Kidney glomerular epithelial cell (primary cell): ENCODE measurements around the gene SPIB.
"Not testable (repeated sequence)": the region's sequence is repeated elsewhere in the genome, so short reads cannot be mapped to it uniquely, and the experiment has no call there.

Experiments used
- DNase-seq: peaks from one replicate; lab custom pipeline; 2025; lab: John Stamatoyannopoulos, UW

Gene SPIB

DNA sequence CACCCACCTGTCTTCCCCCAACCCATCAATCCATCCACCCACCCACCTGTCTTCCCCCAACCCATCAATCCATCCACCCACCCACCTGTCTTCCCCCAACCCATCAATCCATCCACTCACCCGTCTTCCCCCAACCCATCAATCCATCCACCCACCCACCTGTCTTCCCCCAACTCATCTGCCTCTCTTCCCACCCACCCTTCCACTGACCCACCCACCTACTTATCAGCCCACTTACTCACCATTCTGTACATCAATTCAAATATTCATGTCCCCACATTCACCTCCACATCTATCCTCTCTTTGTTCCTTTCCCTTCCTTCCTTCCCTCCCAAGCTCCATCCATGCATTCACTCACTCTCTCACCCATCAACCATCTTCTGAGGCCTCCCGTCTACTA lies 20.4 kb downstream of the SPIB start:
- DNase-seq, result not testable (repeated sequence)

GRCh38 chr19:50444059-50444458 lies 25.3 kb downstream of the SPIB start:
- no peak for DNase-seq

GRCh38 chr19:50447053-50447452 lies 28.3 kb downstream of the SPIB start:
- no peak for DNase-seq

DNA sequence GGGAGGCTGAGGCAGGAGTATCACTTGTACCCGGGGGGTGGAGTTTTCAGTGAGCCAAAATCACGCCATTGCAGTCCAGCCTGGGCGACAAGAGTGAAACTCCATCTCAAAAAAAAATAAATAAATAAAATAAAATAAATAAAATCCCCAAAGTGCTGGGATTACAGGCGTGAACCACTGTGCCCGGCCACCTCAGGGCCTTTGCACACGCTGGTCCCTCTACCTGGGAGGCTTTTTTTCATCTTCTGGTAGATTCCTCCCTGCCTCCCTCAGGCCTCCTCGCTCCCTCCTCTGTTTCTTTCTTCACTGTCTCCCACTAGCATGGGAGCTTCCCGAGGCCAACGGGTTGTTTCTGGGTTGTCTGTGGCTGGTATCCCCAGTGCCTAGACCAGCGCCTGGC lies 29.0 kb downstream of the SPIB start:
- DNase-seq, result no peak

DNA sequence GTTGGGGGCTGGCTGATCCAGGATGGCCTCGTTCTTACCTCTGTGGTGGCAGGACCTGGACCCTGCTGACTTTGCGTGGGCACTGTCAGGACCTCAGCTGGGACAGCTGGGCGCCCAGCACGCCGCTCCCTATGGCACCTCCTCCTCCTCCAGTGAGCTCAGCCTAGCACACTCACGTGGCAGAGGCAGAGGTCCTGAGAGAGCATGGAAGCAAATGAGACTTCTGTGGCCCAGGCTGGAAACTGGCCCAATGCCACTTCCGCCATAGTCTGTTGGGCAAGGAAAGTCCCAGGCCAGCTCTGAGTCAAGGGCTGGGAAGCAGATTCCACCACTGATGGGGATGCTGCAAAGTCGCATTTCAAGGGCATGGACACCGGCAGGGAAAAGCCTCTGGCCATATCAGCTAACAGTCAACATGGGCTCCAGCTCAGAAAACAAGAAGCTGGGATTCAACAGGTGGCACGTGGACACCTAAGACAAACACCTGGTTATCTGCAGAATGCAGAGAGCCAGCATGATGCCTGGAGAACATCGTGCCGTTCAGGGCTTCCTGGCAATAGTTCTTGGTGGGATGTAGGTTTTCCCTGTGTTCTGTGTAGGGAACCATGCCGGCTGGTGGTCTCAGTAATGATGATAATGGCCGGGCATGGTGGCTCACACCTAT lies 30.6 kb downstream of the SPIB start:
- DNase-seq, result peak; percentile 1

GRCh38 chr19:50450369-50451222 lies 31.9 kb downstream of the SPIB start:
- DNase-seq, result no peak

GRCh38 chr19:50451223-50451534 lies 32.4 kb downstream of the SPIB start:
- no peak for DNase-seq

DNA sequence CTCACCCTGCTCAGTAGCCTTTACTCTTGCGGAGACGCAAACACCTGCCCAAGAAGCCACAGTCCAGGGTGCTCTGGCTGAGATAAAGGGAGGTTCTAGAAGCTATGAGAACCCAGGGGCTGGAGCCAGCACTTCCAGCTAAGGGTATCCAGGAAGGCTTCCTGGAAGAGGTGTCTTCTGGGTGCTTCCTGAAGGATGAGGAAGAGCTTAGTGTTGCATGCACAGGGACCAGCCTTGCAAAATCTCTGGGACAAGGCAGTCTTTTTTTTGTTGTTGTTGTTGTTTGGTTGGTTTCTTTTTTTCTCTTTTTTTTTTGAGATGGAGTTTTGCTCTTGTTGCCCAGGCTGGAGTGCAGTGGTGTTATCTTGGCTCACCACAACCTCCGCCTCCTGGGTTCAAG lies 34.5 kb downstream of the SPIB start:
- DNase-seq, result no peak

DNA sequence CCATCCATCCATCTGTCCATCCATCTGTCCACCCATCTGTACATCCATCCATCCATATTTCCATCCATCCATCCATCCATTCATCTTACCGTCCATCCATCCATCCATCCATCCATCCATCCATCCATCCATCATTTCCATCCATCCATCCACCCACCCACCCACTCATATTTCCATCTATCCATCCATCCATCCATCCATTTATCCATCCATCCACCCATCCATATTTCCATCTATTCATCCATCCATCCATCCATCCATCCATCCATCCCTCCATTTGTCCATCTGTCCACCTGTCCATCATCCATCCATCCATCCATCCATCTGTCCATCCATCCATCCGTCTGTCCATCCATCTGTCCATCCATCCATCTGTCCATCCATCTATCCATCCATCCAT lies 37.3 kb downstream of the SPIB start:
- DNase-seq, result no peak

GRCh38 chr19:50457300-50457699 lies 38.6 kb downstream of the SPIB start:
- no peak for DNase-seq

DNA sequence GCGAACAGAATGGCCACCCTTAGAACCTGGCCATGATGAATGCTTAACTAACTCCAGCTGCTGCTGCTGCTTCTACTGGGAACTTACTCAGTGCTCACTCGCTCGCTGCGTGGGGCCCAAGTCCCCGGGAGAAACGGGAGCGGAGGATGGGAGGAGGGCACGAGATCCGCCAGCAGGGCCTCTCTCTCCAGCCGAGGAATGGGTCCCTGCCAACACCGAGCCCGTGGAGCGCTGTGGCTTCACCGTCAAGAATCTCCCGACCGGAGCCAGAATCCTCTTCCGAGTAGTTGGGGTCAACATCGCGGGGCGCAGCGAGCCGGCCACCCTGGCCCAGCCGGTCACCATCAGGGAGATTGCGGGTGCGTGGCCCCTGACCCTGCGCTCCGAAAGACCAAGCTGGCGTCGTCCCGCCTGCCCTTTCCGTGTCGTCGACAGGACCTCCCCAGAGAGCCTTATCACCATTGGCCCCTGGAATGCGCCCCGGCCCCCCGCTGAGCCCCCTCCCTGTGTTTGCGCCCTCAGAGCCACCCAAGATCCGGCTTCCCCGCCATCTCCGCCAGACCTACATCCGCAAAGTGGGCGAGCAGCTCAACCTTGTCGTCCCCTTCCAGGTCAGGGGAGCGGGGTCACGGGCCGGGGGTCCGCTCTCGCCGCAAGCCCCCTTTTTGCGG lies 39.8 kb downstream of the SPIB start:
- DNase-seq, result no peak

- DNase-seq, result no peak
These were observed 40.3 kb downstream of the SPIB start for GRCh38 chr19:50459067-50459456.

DNA sequence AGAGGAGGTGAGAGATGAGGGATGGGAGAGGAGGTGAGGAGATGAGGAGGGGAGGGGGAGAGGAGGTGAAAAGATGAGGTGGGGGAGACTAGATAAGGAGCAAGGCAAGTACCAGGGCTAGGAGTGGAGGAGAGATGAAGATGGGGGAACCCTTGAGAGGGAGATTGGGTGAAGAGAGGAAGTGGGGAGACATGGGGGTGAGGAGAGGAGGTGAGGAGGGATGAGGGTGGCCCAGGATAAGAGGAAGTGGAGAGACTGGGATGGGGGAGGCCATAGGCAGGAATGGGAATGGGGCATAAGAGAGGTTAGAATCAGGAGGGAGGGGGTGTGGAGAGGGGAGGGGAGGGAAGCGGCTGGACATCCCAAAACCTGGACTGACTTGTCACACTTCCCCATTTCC lies 40.9 kb downstream of the SPIB start:
- no peak for DNase-seq

- DNase-seq, result peak; percentile 93
These were observed 41.5 kb downstream of the SPIB start for GRCh38 chr19:50460161-50460765.

- peak; percentile 69 for DNase-seq
These were observed 42.5 kb downstream of the SPIB start for GRCh38 chr19:50461066-50461875.

DNA sequence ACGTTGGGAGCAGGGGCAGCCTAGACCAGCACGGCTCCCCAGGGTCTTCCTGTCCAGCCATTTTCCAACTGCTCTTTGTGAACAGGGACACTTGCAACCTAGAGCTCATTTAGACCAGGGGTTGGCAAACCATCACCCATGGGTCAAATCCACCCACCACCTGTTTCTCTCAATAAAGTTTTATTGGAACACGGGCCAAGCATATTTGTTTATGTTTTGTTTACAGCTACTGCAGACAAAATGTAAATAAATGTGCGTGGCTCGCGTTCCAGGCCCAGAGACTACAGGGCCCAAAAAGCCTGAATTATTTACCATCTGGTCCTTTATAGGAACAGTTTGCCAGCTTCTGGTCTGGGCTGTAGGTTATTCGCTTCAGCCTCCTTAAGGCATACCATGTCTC lies 44.2 kb downstream of the SPIB start:
- no peak for DNase-seq

DNA sequence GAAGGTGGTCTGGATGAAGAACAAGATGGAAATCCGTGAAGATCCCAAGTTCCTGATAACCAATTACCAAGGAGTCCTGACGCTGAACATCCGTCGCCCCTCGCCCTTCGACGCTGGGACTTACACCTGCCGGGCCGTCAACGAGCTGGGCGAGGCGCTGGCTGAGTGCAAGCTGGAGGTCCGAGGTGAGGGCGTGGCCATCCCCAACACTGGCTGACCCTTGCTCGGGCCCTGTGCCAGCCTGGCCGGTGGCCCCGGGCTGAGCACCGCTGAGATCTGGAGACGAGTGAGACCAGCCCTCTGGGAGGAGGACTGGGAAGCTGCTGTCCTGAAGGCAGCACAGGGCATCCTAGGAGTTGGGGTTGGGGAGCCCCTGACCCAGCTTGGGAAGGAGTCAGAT lies 45.6 kb downstream of the SPIB start:
- DNase-seq, result no peak

DNA sequence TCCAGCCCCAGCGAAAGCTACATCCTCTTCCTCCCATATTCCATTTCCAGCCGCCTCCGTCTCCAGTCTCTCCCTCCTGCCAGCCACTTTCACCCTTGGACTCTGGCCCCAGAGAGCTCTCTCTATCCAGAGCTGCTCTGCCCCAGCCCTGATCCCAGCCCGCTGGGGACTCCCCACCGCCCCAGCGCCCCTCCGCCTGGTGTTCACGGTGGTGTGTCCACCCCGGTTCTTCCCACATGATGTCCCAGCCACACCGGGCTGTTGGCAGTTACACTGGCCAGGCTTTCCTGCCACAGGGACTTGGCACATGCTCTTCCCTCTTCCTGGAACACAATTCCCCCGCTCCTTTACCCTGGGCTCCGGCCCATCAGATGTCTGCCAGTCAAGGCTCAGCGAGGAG lies 46.3 kb downstream of the SPIB start:
- DNase-seq, result no peak

DNA sequence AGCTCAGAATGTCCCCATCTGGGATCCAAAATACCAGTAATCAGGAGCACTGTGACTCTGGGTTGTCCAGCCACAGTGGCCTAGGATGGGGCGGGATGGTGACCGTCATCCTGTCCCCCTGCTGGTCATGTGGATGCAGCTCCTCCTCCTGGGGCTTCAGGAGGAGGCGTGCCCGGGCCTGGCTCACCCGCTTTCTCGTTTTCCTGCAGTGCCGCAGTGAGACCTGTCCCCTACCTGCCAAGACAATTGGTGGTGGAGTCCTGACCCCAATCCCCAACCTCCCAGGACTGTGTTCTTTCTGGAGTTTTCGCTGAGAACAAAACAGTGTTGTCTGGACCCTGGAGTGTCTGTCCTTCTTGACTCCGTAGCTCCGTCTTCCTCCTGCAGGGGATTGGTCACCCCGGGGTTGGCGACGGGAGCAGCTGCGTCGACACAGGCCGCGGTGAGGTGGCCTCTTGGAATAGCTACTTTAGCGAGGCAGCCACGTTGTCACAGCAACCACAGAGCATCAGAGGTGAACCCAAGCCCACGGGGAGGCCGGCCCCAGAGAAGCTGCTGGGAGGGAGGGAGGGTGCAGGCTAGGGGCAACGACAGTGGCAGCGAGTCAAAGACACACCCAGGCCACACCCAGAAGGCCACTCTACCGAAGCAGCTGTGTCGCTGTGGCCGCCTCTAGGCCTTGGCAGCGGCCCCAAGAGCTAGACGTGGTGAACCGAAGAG lies 47.4 kb downstream of the SPIB start:
- no peak for DNase-seq

- DNase-seq, result no peak
These were observed 47.9 kb downstream of the SPIB start for GRCh38 chr19:50466706-50467039.

GRCh38 chr19:50467566-50467965 lies 48.8 kb downstream of the SPIB start:
- DNase-seq, result no peak
